K562 (cell line): ENCODE results near the gene MGAT4C.

ENCODE experiments used
- KLF16 ChIP-seq: IDR thresholded peaks from 2 replicates; pipeline ENCODE4 v1.6.1; 2016; ENCODE audit warnings: antibody characterized with exemption
- MTF1 ChIP-seq: fragments of 250-450 bp; sonication (Bioruptor Pico); IDR thresholded peaks from 2 replicates; pipeline ENCODE4 v1.9.0; 2021; ENCODE audit warnings: moderate library complexity, mild to moderate bottlenecking, inconsistent platforms, borderline replicate concordance

DNA sequence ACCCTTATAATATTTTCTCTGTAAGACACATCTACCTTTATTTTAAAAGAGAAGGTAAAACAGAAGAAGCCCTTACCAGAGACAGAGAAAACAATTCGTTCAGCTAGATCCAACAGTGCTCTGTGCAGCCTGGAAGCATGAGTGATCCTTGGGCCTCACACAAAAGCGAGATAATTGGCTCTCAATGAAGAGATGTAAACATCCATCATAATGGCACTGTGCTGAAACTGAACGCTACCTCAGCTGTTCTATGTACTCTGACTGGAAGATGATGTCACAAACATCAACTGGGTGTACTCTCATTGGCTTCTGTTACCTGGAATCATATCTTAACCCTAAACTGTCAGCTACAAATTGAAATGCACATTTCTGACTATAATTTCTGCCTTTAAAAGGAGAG, at the start of gene MGAT4C:
- TF ChIP-seq KLF16 (no peak), MTF1 (no peak)
